GM12878 (cell line): ENCODE results near the gene CDK16. TPM values are rescaled to one million over a fixed set of nuclear protein-coding genes. Genes with fewer than 3 reads are reported as not detected.

Experiments used
- ATAC-seq: fragments of 200-7000 bp; cut with Tn5 transposase; 3 replicates; pipeline ENCODE4 v1.9.1; 2020; ENCODE audit warnings: mild to moderate bottlenecking, moderate library complexity
- BruUV-seq: library from RNA; stranded (reverse); fragments of 400-500 nt; replicated peaks from 2 replicates; lab custom pipeline; 2021; lab: Mats Ljungman, UMichigan
- CTCF ChIA-PET: fragments of 300-600 bp; sonication (Branson Sonifier 250); formaldehyde crosslinking; extraction: SDS; loops from one replicate; lab custom pipeline; 2021; ENCODE audit warnings: inconsistent platforms; lab: Yijun Ruan, JAX
- POLR2A ChIA-PET: fragments of 350-600 bp; formaldehyde crosslinking; extraction: SDS; loops from one replicate; lab custom pipeline; 2021; ENCODE audit warnings: inconsistent platforms; lab: Charles Lee
- RAD21 ChIA-PET: fragments of 300-600 bp; sonication (Branson Sonifier 250); formaldehyde crosslinking; loops from one replicate; lab custom pipeline; 2023; ENCODE audit warnings: antibody characterized with exemption; ENCODE audit not compliant: unreplicated experiment; lab: Charles Lee
- SMC1A ChIA-PET: fragments of 300-600 bp; sonication (Branson Sonifier 250); formaldehyde crosslinking; loops from one replicate; lab custom pipeline; 2023; ENCODE audit not compliant: unreplicated experiment, uncharacterized antibody; lab: Charles Lee
- DNase-seq: peaks from one replicate; pipeline ENCODE4 v3.0.0-alpha.2; 2011; ENCODE audit warnings: low read depth, low spot score
- FAIRE-seq: peaks from 3 replicates; lab custom pipeline; 2011; peaks lifted over from hg19 to GRCh38; lab: Jason Lieb, UNC
- H2AFZ ChIP-seq: 2 replicates; pipeline ENCODE4 v1.6.0; 2011; ENCODE audit warnings: low read depth, low read length, control low read depth; ENCODE audit not compliant: control insufficient read depth
- H3K27ac ChIP-seq: 2 replicates; pipeline ENCODE4 v1.5.1; 2011; ENCODE audit warnings: control low read depth; ENCODE audit not compliant: control insufficient read depth, insufficient read depth
- H3K27me3 ChIP-seq, 2 experiments: replicated peaks in 1 of 2; 2 replicates each; pipeline versions ENCODE4 v1.6.0 to v1.6.1; 2011; ENCODE audit warnings: low read length in 1 of 2; ENCODE audit not compliant: control insufficient read depth in 2 of 2, insufficient read depth in 2 of 2
- H3K36me3 ChIP-seq, 2 experiments: 2 replicates each; pipeline ENCODE4 v1.5.1; 2011; ENCODE audit warnings: low read length in 1 of 2; ENCODE audit not compliant: control insufficient read depth in 2 of 2, insufficient read depth in 2 of 2
- H3K4me1 ChIP-seq: 2 replicates; pipeline ENCODE4 v1.6.1; 2011; ENCODE audit warnings: mild to moderate bottlenecking, low read length, moderate library complexity, mixed read lengths; ENCODE audit not compliant: control insufficient read depth, insufficient read depth
- H3K4me2 ChIP-seq: 2 replicates; pipeline ENCODE4 v1.6.0; 2011; ENCODE audit warnings: control low read depth; ENCODE audit not compliant: control insufficient read depth, insufficient read depth
- H3K4me3 ChIP-seq: fragments of 200-600 bp; sonication (generic); 2 replicates; pipeline ENCODE4 v1.5.1; 2016
- H3K79me2 ChIP-seq: 2 replicates; pipeline ENCODE4 v1.6.0; 2011; ENCODE audit warnings: low read length; ENCODE audit not compliant: control insufficient read depth, insufficient read depth
- H3K9ac ChIP-seq: 2 replicates; pipeline ENCODE4 v1.8.0; 2011; ENCODE audit warnings: low read length, control low read depth, mixed read lengths; ENCODE audit not compliant: control insufficient read depth, insufficient read depth
- H3K9me3 ChIP-seq: replicated peaks from 3 replicates; pipeline ENCODE4 v1.5.1; 2011; ENCODE audit warnings: mild to moderate bottlenecking, low read length; ENCODE audit not compliant: control insufficient read depth, insufficient read depth
- H4K20me1 ChIP-seq: 2 replicates; pipeline ENCODE4 v1.6.0; 2011; ENCODE audit not compliant: control insufficient read depth, insufficient read depth
- BCL11A ChIP-seq: IDR thresholded peaks from 2 replicates; pipeline ENCODE4 v1.6.1; 2011; ENCODE audit warnings: low read depth, low read length
- CBFB ChIP-seq: IDR thresholded peaks from 2 replicates; pipeline ENCODE4 v1.6.1; 2016; ENCODE audit warnings: antibody characterized with exemption, low read depth
- NFYA ChIP-seq: IDR thresholded peaks from 2 replicates; pipeline ENCODE4 v1.6.1; 2011; ENCODE audit warnings: low read depth, mild to moderate bottlenecking, low read length, improper control_type of control experiment, borderline replicate concordance
- PAX8 ChIP-seq: fragments of 450-650 bp; IDR thresholded peaks from 2 replicates; pipeline ENCODE4 v1.6.1; 2017; ENCODE audit warnings: mild to moderate bottlenecking, moderate library complexity
- RAD21 ChIP-seq: IDR thresholded peaks from 2 replicates; pipeline ENCODE4 v1.6.1; 2011; ENCODE audit warnings: mild to moderate bottlenecking, low read depth, low read length, moderate library complexity; ENCODE audit not compliant: insufficient read depth
- SP1 ChIP-seq: IDR thresholded peaks from one replicate; pipeline ENCODE4 v1.6.1; 2011; ENCODE audit warnings: low read depth, low read length
- ZBED1 ChIP-seq: IDR thresholded peaks from 2 replicates; pipeline ENCODE4 v1.6.1; 2016; ENCODE audit warnings: borderline replicate concordance
- ZNF207 ChIP-seq: fragments of 450-650 bp; IDR thresholded peaks from 2 replicates; pipeline ENCODE4 v1.6.1; 2014; ENCODE audit warnings: antibody characterized with exemption, mild to moderate bottlenecking, borderline replicate concordance
- ZSCAN29 ChIP-seq: fragments of 450-650 bp; IDR thresholded peaks from 2 replicates; pipeline ENCODE4 v1.6.1; 2017; ENCODE audit warnings: mild to moderate bottlenecking, moderate library complexity
- WGBS: methylation state at CpG from one replicate; pipeline ENCODE4 v1.1.6; 2016; ENCODE audit warnings: low lambda C conversion rate; ENCODE audit not compliant: insufficient replicate concordance, insufficient coverage; ENCODE audit errors: missing lambda C conversion rate; 5-methylcytosine and 5-hydroxymethylcytosine counted together
- in situ Hi-C: fragments of 300-500 bp; cut with MboI; formaldehyde crosslinking; loops from 9 replicates; pipeline ENCODE4 v1.14.3; 2018; ENCODE audit warnings: mixed read lengths
- intact Hi-C: fragments of 100-400 bp; cut with micrococcal nuclease; formaldehyde crosslinking; loops from one replicate; pipeline ENCODE4 v1.14.2; 2022; ENCODE audit not compliant: unreplicated experiment
- polyA plus RNA-seq, 11 experiments: library from polyadenylated mRNA; depleted of rRNA in 4 of 11; unstranded in 6 of 11; stranded (reverse) in 5 of 11; fragments of >200 nt; fragmentation: Nextera tagmentation in 4 of 11; fragmentation: Illumina TruSeq in 1 of 11; extraction: Ambion mirVana in 4 of 11; extraction: Trizol in 1 of 11; gene quantifications; 1 replicate in 1 of 11; 2 replicates in 10 of 11; pipeline versions ENCODE4 v1.2.1 to v1.2.3, GENCODE V29; 2011 to 2016; ENCODE audit warnings: inconsistent platforms in 2 of 11, missing spikeins in 2 of 11, low read depth in 1 of 11
- total RNA-seq, 4 experiments: library from RNA; depleted of rRNA in 3 of 4; stranded (reverse); fragments of >200 nt in 3 of 4; fragmentation: Illumina TruSeq in 1 of 4; extraction: Trizol in 1 of 4; gene quantifications; 2 replicates each; pipeline versions ENCODE4 v1.2.1 to v1.2.3, GENCODE V29; 2013 to 2021
- TF ChIP-seq, protein P1 (sequence below): fragments of 450-650 bp; formaldehyde crosslinking; IDR thresholded peaks from 2 replicates; pipeline ENCODE4 v1.4.0; 2022; ENCODE audit warnings: mild to moderate bottlenecking, moderate library complexity
- TF ChIP-seq, protein P2 (sequence below): fragments of 450-650 bp; IDR thresholded peaks from 2 replicates; pipeline ENCODE4 v1.6.1; 2016; ENCODE audit warnings: mild to moderate bottlenecking
- TF ChIP-seq, protein P3 (sequence below): fragments of 450-650 bp; conservative IDR thresholded peaks from 2 replicates; pipeline ENCODE4 v1.6.1; 2017; ENCODE audit warnings: mild to moderate bottlenecking, moderate library complexity

Gene CDK16
- total and polyA plus RNA-seq, 10 of the 15 experiments (the other 5 are each of a cell fraction or from before 2014, with no cell fraction given), result 2.4 to 75.1 (median 48.2) TPM

DNA sequence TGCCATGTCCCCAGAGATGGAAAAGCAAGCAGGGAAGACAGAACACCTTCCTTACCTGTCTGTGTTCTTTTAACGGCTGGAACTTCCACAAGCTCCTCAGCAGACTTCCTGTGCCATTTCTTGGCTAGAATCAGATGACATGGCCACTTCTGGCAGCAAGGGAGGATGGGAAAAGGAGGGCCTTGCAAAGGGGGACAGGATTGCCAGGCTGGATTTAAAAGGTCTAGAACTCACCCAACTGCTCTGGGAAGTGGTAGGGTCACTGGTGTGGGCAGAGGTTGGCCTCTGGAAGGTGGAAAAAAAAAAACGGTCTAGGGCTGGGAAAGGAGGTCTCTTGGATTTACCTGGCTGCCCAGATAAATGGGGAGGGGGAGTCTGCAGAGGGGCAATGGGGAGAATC lies 12.7 kb downstream of the CDK16 start:
- H3K4me2 ChIP-seq, result no peak overlapping the region
- H4K20me1 ChIP-seq, result no peaks in the 10 kb centered on the region
- H3K4me1 ChIP-seq, result no peaks in the 10 kb centered on the region
- H2AFZ ChIP-seq, result no peak overlapping the region
- no peak overlapping the region for H3K4me3 ChIP-seq
- H3K27ac ChIP-seq, result no peak overlapping the region
- ATAC-seq (no peak), DNase-seq (no peak), FAIRE-seq (no peak)
- intact Hi-C loops (loop anchor here (5.0 kb wide), 1 partner anchor 131 kb away; no protein-coding TSS in a partner anchor), in situ Hi-C loops (no loop called here)
- 31% methylated on average over 2 of the region's 2 CpGs for WGBS
- no TSS peak for BruUV-seq
- CTCF ChIA-PET, result interaction anchor here (0.6 kb wide), 1 partner anchor 131 kb away, joined by 3 read pairs; no protein-coding TSS in a partner anchor
- POLR2A ChIA-PET, result interaction anchor here (2.7 kb wide), 1 partner anchor 13 kb away, joined by 29 read pairs; the partner anchor contains the start of gene CDK16
- peaks cover 16% of the 10 kb centered on the region for H3K79me2 ChIP-seq
- H3K36me3 ChIP-seq, result peaks cover 10% of the 10 kb centered on the region in 2 experiments; a peak in 3 of 4 replicates
- SMC1A ChIA-PET, result no interaction called here
- RAD21 ChIA-PET, result no interaction called here
- no peak overlapping the region for H3K9ac ChIP-seq
- TF ChIP-seq, protein P1, sequence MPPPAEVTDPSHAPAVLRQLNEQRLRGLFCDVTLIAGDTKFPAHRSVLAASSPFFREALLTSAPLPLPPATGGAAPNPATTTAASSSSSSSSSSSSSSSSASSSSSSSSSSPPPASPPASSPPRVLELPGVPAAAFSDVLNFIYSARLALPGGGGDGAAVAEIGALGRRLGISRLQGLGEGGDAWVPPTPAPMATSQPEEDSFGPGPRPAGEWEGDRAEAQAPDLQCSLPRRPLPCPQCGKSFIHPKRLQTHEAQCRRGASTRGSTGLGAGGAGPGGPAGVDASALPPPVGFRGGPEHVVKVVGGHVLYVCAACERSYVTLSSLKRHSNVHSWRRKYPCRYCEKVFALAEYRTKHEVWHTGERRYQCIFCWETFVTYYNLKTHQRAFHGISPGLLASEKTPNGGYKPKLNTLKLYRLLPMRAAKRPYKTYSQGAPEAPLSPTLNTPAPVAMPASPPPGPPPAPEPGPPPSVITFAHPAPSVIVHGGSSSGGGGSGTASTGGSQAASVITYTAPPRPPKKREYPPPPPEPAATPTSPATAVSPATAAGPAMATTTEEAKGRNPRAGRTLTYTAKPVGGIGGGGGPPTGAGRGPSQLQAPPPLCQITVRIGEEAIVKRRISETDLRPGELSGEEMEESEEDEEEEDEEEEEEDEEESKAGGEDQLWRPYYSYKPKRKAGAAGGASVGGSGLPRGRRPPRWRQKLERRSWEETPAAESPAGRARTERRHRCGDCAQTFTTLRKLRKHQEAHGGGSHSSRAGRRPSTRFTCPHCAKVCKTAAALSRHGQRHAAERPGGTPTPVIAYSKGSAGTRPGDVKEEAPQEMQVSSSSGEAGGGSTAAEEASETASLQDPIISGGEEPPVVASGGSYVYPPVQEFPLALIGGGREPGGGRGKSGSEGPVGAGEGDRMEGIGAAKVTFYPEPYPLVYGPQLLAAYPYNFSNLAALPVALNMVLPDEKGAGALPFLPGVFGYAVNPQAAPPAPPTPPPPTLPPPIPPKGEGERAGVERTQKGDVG (CRISPR knock-in tag), result no peak
- TF ChIP-seq SP1, result no peak
- TF ChIP-seq NFYA, result no peak
- TF ChIP-seq ZSCAN29, result no peak
- no peak for TF ChIP-seq RAD21
- TF ChIP-seq BCL11A, result no peak
- TF ChIP-seq, protein P2, sequence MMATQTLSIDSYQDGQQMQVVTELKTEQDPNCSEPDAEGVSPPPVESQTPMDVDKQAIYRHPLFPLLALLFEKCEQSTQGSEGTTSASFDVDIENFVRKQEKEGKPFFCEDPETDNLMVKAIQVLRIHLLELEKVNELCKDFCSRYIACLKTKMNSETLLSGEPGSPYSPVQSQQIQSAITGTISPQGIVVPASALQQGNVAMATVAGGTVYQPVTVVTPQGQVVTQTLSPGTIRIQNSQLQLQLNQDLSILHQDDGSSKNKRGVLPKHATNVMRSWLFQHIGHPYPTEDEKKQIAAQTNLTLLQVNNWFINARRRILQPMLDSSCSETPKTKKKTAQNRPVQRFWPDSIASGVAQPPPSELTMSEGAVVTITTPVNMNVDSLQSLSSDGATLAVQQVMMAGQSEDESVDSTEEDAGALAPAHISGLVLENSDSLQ, result no peak
- TF ChIP-seq CBFB, result no peak
- TF ChIP-seq ZBED1, result no peak
- TF ChIP-seq PAX8, result no peak
- TF ChIP-seq, protein P3, sequence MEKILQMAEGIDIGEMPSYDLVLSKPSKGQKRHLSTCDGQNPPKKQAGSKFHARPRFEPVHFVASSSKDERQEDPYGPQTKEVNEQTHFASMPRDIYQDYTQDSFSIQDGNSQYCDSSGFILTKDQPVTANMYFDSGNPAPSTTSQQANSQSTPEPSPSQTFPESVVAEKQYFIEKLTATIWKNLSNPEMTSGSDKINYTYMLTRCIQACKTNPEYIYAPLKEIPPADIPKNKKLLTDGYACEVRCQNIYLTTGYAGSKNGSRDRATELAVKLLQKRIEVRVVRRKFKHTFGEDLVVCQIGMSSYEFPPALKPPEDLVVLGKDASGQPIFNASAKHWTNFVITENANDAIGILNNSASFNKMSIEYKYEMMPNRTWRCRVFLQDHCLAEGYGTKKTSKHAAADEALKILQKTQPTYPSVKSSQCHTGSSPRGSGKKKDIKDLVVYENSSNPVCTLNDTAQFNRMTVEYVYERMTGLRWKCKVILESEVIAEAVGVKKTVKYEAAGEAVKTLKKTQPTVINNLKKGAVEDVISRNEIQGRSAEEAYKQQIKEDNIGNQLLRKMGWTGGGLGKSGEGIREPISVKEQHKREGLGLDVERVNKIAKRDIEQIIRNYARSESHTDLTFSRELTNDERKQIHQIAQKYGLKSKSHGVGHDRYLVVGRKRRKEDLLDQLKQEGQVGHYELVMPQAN, result no peak
- no peak for TF ChIP-seq ZNF207
- H3K9me3 ChIP-seq, result no peaks in the 10 kb centered on the region
- no peaks in the 10 kb centered on the region for H3K27me3 ChIP-seq
